Measurements from ENCODE around the gene TLR2.

TLR2 gene

GRCh38 chr4:153684182-153684970, at the start of gene TLR2:
TSS of gene TLR2 (plus strand) at chr4:153684280. CDS start at chr4:153702908, 18,628 bp downstream.
- DNase-seq = peak in 1 of 2 experiments; percentile 3

DNA sequence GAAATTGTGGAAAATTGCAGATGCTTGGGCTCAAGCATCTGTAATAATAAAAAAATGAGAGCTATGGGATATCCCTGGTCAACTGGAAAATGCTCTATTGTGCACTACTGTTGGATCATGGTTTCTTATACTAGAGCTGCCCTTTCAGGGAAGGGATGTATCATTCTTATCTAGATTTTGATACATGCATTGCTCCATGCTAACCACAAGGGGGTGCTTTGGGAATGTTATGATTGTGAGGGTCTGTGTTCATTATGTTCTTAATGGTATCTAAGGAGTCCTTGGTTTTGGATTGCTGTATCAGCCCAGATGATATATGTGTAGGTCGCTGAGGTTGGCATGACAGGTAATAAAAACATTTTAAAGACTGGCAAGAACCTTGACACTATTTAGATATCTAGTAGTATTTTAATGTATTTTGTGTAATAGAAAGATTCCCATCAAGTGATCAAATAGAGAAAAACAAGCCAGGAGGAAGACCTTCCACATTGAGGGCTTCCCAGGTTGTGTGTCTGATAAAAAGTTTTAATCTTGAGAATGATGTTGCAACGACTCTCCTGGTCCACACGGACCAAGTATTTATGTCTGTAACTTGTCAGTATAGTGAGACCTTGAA, 49.2 kb upstream of the TLR2 start:
- DNase-seq = peak in 1 of 2 experiments; percentile 15

- DNase-seq = no peak
Measured at GRCh38 chr4:153635846-153636245, 48.2 kb upstream of the TLR2 start.

DNA sequence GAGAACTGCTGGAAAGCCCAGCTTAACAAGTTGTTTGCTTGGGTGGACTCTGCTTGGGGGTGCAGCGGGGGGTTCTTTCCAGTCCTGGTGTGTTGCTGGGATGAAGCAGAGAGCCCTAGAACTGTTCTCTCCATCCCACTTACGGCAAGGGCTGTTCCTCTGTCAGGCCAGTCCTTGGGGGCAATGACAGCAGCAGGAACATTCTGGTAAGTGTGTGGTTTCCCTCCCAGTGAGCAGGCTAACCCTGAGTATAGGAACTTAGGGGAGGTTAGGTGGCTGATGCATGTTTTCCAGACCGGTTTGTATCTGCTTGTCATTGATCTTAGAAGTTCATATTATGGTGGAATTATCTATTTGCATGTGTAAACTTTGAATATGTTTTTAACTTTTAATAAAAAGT, 46.9 kb upstream of the TLR2 start:
- DNase-seq = no peak

- no peak for DNase-seq
Measured at GRCh38 chr4:153638011-153638410, 46.1 kb upstream of the TLR2 start.

GRCh38 chr4:153638999-153639398, 45.1 kb upstream of the TLR2 start:
- no peak for DNase-seq

DNA sequence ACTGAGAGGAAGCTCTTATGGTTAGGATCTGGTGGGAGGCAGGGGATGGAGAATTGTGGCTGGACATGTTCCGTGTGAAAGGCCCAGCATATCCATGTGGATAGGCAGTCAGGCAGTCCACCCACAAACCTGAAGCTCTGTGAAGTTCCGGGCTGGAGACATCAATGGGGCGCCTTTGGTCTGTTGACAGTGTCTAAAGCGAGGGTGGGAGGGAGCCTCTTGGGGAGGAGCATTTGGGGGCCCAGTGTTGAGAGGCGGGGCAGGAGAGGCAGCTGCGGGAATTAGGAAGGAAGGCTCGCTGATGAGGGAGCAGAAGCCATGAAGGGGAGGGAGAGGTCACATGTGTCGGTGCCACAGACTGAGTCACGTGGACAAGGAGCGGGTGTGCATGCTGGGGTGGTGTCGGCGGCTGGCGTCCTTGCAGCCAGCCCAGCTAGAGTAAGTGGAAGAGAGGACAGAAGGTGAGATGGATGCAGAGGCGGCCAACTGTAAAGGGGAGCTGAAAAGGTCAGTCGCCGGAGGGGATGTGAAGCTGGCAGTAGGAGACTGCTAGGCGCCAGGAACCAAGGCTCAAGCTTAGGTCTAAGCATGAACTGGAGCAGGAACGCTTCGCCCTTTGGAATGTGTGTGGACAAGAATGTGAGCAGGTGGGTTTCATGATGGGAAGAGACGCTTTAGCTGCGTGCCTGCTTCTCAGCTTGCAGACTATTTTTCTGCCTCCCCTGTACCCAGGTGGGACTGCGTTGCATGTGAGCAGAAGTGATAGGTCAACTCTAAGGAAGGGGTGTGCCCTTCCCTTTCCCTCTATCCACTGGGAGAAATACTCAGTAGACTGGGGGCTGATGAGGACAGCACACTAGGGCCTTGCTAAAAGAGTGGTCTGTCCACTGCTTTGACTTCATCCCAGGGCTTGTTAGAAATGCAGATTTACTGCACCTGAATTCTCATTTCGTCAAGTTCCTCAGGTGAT, 44.0 kb upstream of the TLR2 start:
- DNase-seq = no peak

DNA sequence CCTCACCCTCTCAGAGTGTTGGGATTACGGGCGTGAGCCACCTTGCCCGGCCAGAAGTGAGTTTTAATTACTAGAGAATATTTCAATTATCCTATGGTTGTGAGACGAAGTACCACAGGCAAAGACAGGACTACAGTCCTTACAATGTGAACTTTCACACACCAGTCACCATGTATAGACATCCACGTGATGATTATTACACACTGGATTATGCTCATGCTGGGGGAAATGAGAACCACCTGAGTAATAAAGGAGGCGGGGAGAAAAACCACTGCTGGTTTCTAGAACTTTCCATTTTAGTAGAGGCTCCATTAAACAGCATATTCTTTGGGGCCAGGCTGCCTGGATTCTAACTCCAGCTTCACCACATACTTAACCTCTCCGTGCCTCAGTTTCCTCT, 42.5 kb upstream of the TLR2 start:
- no peak for DNase-seq

GRCh38 chr4:153643406-153644383, 40.4 kb upstream of the TLR2 start:
- DNase-seq = peak; percentile 30 to 65

DNA sequence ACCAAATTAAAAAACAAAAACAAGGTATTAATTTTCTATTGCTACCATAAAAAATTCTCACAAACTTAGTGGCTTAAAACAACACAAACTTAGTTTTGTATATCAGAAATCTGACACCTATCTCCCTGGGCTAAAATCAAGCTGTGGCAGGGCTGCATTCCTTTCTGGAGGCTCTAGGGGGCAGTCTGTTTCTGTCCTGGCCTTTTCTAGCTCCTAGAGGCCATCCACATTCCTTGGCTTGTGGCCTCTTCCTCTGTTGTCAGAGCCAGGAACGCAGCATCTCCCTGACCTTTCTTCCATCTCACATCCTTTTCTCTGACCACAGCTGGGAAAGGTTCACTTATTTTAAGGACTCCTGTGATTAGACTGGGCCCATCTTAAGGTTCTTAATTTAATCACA, 38.9 kb upstream of the TLR2 start:
- no peak for DNase-seq

DNA sequence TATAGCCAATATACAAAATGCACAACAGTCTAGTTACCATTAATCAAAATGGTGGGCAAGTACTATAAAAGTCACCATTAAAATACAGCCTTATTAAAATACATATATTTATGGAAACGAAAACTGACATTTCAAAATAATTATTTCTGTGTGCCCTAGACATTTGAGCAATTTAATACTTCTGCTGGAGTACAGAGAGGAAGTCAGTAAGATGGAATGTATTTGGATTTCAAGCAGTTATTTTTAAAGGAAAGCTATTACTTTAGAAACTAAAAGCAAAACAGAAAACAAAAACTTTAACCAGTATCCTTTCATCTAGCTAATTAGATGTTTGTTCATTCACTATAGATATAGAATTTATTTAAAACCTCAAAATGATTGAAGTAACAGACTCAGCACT, 37.8 kb upstream of the TLR2 start:
- no peak for DNase-seq

- DNase-seq = no peak
Measured at GRCh38 chr4:153646978-153647377, 37.1 kb upstream of the TLR2 start.

GRCh38 chr4:153647975-153648374, 36.1 kb upstream of the TLR2 start:
- DNase-seq = no peak

GRCh38 chr4:153649572-153649991, 34.5 kb upstream of the TLR2 start:
- DNase-seq = no peak

GRCh38 chr4:153651116-153651515, 33.0 kb upstream of the TLR2 start:
- peak in 1 of 2 experiments; percentile 23 for DNase-seq

GRCh38 chr4:153651587-153651986, 32.5 kb upstream of the TLR2 start:
- no peak for DNase-seq

GRCh38 chr4:153652051-153652784, 31.9 kb upstream of the TLR2 start:
- DNase-seq = no peak

GRCh38 chr4:153655002-153655541, 29.0 kb upstream of the TLR2 start:
- DNase-seq = no peak

DNA sequence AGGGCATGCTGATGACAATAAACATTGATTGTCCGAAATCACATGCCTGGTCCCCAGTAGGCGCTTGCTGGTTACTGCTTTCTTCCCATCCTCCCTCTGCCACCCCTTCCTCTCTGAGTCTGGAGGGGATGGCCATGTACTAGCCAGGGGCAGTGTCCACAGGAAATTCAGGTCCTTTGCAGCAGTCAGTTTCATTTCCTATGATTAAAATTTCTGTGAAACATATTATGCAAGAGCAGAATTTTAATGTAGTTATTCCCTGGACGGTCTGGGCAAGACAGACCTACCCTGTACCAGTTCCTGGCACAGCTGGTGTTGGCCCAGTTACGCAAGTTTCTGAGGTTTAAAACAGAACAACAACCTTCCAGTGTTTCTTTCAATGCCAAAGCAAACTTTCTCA, 28.2 kb upstream of the TLR2 start:
- no peak for DNase-seq

- DNase-seq = no peak
Measured at GRCh38 chr4:153661215-153661822, 22.8 kb upstream of the TLR2 start.

GRCh38 chr4:153661908-153662307, 22.2 kb upstream of the TLR2 start:
- DNase-seq = no peak

All from NCI-H2081 (cell line).